Fibroblast of gingiva (primary cell): ENCODE results near the gene CELF3.
A peak's percentile ranks its signal among the peaks of the same experiment; 100 is the strongest.
"Not testable (repeated sequence)": the region's sequence is repeated elsewhere in the genome, so short reads cannot be mapped to it uniquely, and the experiment has no call there.

ENCODE experiments used
- DNase-seq: peaks from one replicate; pipeline ENCODE4 v3.0.0-alpha.2; 2011; ENCODE audit warnings: low read depth

CELF3 gene

GRCh38 chr1:151716771-151717631 is at the start of gene CELF3:
Gene CELF3, minus strand, starts transcription at chr1:151716803. Its CDS starts 783 bp downstream, at chr1:151716020.
- no peak for DNase-seq

GRCh38 chr1:151763990-151764389 is 47.4 kb upstream of the CELF3 start:
- DNase-seq = no peak

GRCh38 chr1:151762941-151763921 is 46.6 kb upstream of the CELF3 start, which contains the start of gene MRPL9:
Gene MRPL9, minus strand, starts transcription at chr1:151763496. Its CDS starts 17 bp downstream, at chr1:151763479.
- peak; percentile 76 for DNase-seq

DNA sequence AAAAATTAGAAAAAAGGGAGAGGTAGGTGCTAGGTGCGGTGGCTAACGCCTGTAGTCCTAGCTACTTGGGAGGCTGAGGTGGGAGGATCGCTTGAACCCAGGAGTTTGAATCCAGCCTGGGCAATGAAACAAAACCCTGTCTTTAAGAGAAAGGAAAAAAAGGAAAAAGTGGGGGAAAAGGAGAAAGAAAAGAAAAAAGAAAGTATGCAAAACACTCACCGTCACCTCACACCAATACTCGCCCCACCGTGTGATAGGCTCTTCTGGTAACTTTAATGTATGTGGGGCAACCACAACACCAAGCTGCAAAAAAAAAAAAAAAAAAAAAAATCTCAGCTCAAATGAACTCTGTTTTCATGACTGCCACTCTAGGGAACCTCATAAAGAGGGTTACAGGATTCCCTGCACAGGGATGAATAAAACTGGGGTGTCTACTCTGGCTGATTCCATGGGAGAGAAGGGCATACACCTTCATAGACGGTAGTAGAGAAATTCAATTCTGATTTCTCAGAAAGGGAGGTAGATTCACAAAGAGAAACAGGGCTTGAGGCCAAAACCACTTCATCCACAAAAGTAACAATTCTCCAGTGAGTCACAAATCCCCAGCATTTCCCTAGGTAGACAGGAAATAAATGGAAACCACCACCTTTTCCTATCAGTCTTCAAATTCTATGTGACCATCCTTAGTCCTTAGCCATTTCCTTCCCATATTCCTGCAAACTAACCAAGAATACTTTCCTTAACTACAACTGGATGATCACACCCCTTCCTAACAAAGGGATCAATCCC is 44.2 kb upstream of the CELF3 start:
- no peak for DNase-seq

GRCh38 chr1:151759241-151759640 is 42.6 kb upstream of the CELF3 start:
- no peak for DNase-seq

DNA sequence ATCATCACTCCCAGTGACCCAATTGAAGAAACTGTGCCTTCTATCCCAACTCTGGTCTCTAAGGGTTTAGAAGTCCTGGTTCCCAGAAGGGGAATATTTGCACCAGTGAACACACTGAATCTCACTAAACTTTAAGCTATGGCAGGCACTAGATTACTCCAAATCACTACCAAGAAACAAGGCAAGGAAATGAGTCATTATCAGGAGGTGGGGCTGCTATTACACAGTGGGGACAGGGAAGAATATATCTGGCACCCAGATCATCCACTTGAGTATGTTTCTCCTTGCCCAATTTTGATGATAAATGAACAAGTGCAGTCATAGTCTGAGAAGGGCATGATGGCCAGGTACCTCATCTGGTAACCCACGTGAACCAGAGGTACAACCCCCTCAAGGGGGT is 39.7 kb upstream of the CELF3 start:
- DNase-seq = no peak

DNA sequence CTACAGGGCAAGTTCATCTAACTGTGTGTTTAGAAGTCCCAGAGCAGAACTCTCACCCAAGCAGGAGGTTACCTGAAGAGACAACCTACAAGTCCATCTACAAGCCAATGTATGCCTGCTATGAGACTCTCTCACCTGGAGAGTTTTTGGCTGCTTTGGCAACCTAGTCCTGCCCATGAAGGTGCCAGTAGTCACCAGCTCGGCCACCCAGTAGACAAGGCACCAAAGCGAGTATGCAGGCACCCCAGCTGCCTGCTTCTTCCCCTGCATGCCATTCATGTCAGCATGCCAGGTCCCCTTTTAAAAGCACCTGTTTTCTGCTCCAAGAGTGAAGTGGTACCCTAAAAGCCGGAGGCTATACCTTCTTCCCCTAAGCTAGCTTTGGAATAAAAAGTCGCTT is 24.9 kb upstream of the CELF3 start:
- no peak for DNase-seq

DNA sequence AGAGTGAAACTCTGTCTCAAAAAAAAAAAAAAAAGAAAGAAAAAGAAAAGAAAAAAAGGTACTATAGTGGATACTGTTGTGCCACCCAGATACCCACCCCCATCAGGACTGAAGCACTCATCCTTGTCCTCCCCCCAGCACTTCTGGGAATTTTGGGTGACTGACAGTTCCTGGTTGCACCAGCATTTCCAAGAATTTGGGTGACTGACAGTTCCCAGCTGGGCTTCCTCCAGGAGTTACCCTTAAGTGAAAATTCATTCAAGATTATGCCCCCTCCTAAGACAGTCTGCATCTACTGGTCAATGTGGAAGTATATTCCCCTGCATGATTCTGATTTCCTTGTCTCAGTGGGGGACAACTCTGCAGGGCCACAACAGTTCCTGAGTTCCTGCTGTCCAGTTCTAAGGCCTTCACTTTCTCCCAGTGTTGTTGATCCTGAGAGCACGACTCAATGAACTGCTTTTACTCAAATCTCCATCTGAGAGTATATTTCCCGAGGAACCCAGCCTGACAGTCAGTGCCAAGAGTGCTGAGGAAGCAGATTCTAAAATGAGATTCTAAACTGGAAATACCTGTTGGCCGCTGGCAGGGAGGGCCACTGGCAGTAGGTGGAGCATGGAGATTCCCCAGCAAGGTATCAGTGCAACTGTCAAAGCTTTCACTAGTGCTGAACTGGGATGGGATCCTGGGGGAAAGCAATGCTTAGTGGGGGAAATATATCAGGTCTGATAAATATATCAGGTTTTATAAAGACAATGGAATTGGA is 23.2 kb upstream of the CELF3 start:
- no peak for DNase-seq

GRCh38 chr1:151737479-151737878 is 20.9 kb upstream of the CELF3 start:
- DNase-seq = no peak

DNA sequence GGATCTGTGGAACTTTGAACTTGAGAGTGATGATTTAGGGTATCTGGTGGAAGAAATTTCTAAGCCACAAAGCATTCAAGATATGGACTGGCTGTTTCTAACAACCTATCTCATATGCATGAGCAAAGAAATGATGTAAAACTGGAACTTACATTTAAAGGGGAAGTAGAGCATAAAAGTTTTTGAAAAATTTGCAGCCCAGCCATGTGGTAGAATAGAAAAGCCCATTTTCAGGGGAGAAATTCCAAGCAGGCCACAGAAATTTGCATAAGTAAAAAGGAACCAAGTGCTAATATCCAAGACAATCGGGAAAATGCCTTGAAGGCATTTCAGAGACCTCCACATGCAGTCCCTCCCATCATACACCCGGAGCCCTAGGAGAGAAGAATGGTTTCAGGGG is 20.4 kb upstream of the CELF3 start:
- DNase-seq = no peak

DNA sequence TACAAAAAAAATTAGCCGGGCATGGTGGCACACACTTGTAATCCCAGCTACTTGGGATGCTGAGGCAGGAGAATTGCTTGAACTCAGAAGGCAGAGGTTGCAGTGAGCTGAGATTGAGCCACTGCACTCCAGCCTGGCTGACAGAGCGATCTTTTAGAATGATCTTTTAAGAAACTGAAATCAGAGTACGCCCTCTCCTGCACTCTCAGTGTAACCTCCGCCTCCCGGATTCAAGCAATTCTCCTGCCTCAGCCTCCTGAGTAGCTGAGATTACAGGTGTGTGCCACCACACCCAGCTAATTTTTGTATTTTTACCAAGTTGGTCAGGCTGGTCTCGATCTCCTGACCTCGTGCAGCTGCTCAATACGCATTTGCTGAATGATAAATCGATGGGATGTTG is 17.4 kb upstream of the CELF3 start:
- not testable (repeated sequence) for DNase-seq

GRCh38 chr1:151733126-151733525 is 16.5 kb upstream of the CELF3 start:
- DNase-seq = no peak

DNA sequence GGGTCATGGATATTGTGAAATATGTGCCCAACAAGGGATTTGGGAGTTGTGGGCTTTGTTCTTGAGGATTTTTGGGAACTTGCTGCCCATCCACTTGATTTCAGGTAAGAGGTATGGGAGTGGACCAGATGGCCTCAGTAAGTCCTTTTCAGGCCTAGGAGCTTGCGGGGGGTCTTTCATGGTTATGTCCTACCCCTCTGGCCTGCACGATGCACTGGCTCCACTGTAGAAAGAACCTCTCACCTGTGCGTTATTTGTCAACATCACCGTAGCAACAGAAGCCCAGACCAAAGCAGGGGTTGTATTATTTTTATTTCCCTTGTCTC is 13.3 kb upstream of the CELF3 start:
- no peak for DNase-seq

DNA sequence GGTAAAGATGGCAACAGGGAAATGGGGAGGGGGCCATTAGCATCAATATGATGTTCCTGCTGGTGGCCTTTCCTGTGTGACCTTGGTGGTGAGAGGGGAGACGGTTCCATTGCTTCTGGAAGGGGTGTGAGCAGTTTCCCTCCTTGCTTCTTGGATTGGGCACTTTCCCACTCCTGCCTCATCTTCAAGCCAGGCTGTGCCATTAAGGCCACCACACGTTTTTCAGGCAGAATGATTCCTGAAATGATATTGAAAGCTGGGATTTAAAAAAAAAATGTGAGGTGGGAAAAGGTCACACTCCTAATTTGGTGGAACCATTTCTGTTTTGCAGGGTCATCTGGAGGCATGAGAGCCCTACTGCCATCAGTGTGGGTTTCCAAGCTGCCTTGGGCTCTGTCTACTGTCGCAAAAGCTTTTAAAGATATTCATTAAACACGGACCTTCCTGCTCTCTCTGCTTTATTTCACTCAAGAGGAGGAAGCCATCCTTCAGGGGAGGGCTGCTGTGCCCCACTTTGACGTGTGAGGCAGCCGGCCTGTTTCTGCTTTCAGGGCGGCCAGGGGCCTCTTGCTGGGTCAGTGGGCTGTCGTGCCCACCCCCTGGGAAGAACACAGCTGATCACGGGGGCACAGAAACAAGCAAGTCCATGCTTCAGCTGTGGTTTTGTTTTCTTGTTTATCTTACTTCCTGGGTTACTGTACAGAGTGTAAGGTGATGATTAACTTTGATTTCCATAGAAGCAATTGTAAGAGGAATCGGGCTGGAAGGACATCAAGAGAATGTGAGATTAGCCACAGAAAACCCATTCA is 12.8 kb upstream of the CELF3 start:
- no peak for DNase-seq

DNA sequence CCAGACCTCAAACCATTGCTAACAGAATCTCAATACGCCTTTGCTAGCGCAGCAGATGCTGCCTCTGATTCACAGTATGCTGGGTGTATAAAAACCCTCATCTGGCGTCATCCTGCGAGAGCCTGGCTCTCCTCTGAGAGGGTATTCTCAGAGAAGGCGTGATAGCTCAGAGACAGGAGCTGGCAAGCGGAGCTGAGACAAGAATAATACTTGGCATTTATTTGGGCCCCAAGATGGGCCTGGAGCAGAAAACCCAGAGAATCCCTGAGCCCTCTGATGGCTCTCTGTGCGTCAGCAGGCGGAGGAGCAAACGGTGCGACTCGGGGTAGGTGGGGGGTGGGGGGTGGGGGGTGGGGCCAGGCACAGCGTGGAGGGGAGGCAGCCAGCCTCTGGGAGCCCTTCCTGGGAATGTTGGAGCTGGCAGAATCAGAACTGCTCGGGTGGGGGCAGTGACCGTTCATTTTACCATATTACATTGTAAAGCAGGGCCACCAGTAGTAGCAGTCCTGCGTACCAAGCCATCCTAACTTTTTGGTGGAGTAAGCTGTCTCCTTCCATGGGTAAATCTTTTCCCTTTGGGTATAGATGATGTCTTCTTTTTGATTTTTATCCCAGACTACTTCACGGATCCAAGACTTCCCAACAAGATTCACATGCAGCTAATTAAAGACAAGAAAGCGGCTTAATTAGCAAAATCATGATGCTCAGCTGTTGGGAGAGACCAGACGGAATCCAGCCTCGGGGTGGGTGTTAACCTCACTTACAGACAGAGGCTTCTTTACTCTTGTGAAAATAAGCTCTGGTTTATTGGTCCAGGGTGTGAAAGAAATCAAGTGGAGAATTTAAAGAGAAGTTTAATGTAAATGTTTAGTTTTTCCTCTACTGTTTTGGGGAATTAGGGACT is 11.8 kb upstream of the CELF3 start:
- DNase-seq = no peak

DNA sequence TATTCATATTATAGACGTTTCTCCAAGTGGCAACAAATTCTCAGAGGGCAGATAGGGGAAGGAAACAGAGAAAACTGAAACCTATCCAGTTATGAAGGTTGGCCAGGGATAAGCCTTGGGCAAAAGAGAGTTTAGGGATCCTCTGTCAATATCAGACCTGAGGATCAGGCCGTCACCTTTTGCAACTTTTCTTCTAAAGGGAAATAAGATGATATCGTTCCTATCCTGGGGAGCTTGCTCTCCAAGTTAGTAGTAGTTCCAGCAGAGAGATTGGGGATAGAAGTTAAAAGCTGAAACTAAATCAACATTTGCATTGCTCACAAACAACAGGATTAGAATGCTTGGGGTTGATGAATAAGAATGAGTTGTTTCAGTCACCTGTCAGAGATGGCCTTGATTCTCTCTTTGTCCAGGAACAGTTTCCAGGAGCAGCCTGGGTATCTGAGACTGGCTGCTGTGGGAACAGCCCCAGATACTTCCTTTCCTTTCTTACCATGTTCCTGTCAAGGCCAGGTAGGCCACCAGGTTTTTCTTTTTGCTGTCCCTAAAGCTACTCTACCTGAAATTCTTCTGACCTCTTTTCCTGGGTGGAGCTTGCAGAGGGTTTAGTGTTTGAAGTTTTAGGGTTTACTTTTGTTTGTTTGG is 7.2 kb upstream of the CELF3 start:
- no peak for DNase-seq

GRCh38 chr1:151721788-151722510 is 5.3 kb upstream of the CELF3 start:
- DNase-seq = no peak
